HepG2 (cell line): ENCODE results near the gene GHRHR.

ENCODE experiments used
- ESRRA ChIP-seq: sonication (generic); formaldehyde crosslinking; IDR thresholded peaks from 2 replicates; pipeline ENCODE4 v1.5.1; 2020; ENCODE audit warnings: mild to moderate bottlenecking, low read depth, missing genetic modification reagents
- HMG20A ChIP-seq: IDR thresholded peaks from 2 replicates; pipeline ENCODE4 v1.6.1; 2016; ENCODE audit warnings: borderline replicate concordance
- MYC ChIP-seq: sonication (generic); formaldehyde crosslinking; IDR thresholded peaks from 2 replicates; pipeline ENCODE4 v1.9.0; 2021; ENCODE audit warnings: missing genetic modification reagents, borderline replicate concordance
- XRCC5 ChIP-seq: fragments of 200-400 bp; formaldehyde crosslinking; optimal IDR thresholded peaks from 2 replicates; pipeline ENCODE3; 2017; ENCODE audit warnings: mild to moderate bottlenecking, low read length
- TF ChIP-seq, protein P1 (sequence below): sonication (generic); formaldehyde crosslinking; IDR thresholded peaks from 2 replicates; pipeline ENCODE4 v1.8.0; 2022; ENCODE audit warnings: mild to moderate bottlenecking, missing genetic modification reagents, borderline replicate concordance

DNA sequence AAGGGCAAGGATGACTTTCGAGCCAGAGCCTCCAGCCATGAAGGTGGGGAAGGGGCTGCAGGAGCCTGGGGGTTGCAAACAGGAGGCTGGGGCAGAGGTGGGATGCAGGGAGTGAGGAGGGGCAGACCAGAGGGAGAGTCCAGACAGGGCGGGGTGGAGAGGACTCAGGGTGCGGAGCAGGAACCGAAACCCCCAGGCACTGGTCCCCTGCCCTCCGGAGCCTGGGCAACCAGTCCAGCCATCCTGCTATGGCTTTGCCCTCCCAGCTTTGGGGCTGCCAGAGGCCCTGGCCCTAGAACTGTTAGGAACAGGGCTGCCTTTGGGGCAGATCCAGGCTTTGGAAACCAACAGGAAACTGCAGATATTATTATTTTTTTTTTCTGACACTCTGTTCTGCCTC lies 24.2 kb downstream of the GHRHR start:
- TF ChIP-seq HMG20A (no peak), ESRRA (CRISPR knock-in tag) (no peak), XRCC5 (no peak), MYC (CRISPR knock-in tag) (no peak)
- TF ChIP-seq, protein P1, sequence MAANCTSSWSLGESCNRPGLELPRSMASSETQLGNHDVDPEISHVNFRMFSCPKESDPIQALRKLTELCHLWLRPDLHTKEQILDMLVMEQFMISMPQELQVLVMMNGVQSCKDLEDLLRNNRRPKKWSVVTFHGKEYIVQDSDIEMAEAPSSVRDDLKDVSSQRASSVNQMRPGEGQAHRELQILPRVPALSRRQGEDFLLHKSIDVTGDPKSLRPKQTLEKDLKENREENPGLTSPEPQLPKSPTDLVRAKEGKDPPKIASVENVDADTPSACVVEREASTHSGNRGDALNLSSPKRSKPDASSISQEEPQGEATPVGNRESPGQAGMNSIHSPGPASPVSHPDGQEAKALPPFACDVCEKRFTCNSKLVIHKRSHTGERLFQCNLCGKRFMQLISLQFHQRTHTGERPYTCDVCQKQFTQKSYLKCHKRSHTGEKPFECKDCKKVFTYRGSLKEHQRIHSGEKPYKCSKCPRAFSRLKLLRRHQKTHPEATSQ (CRISPR knock-in tag): no peak
